Measurements from ENCODE around the gene NOX3.

Gene NOX3

GRCh38 chr6:155399062-155399744 lies 56.4 kb downstream of the NOX3 start:
- DNase-seq, result no peak

GRCh38 chr6:155398701-155399061 lies 57.0 kb downstream of the NOX3 start:
- DNase-seq, result no peak

GRCh38 chr6:155398221-155398620 lies 57.4 kb downstream of the NOX3 start:
- no peak for DNase-seq

GRCh38 chr6:155397172-155397705 lies 58.4 kb downstream of the NOX3 start:
- no peak for DNase-seq

GRCh38 chr6:155396605-155397004 lies 59.0 kb downstream of the NOX3 start:
- DNase-seq, result no peak

GRCh38 chr6:155395339-155395738 lies 60.3 kb downstream of the NOX3 start:
- no peak for DNase-seq

- no peak for DNase-seq
Measured at GRCh38 chr6:155389130-155389529, 66.5 kb downstream of the NOX3 start.

- DNase-seq, result no peak
Measured at GRCh38 chr6:155388591-155388990, 67.0 kb downstream of the NOX3 start.

GRCh38 chr6:155387481-155387880 lies 68.2 kb downstream of the NOX3 start:
- DNase-seq, result no peak

- DNase-seq, result no peak
Measured at GRCh38 chr6:155384321-155384952, 71.2 kb downstream of the NOX3 start.

- no peak for DNase-seq
Measured at GRCh38 chr6:155383913-155384312, 71.7 kb downstream of the NOX3 start.

GRCh38 chr6:155382338-155382685 lies 73.3 kb downstream of the NOX3 start:
- DNase-seq, result no peak

GRCh38 chr6:155381673-155382337 lies 73.8 kb downstream of the NOX3 start:
- no peak for DNase-seq

- DNase-seq, result no peak
Measured at GRCh38 chr6:155380666-155381332, 74.8 kb downstream of the NOX3 start.

- DNase-seq, result no peak
Measured at GRCh38 chr6:155378724-155379123, 76.9 kb downstream of the NOX3 start.

- DNase-seq, result no peak
Measured at GRCh38 chr6:155378276-155378675, 77.4 kb downstream of the NOX3 start.

- DNase-seq, result no peak
Measured at GRCh38 chr6:155377061-155377460, 78.6 kb downstream of the NOX3 start.

- no peak for DNase-seq
Measured at GRCh38 chr6:155375801-155376200, 79.8 kb downstream of the NOX3 start.

GRCh38 chr6:155374681-155375080 lies 81.0 kb downstream of the NOX3 start:
- DNase-seq, result no peak

GRCh38 chr6:155373276-155373675 lies 82.4 kb downstream of the NOX3 start:
- DNase-seq, result no peak

- no peak for DNase-seq
Measured at GRCh38 chr6:155372256-155372655, 83.4 kb downstream of the NOX3 start.

- DNase-seq, result no peak
Measured at GRCh38 chr6:155371230-155371629, 84.4 kb downstream of the NOX3 start.

GRCh38 chr6:155366325-155366724 lies 89.3 kb downstream of the NOX3 start:
- DNase-seq, result no peak

Measured in GDM1 (cell line).